Measurements from ENCODE around the gene PATJ. TPM values are rescaled to one million over a fixed set of nuclear protein-coding genes. Genes with fewer than 3 reads are reported as not detected.

PATJ gene
- total RNA-seq, 1 donor from 2014 or later = 5.0 TPM

- no peak for DNase-seq (ENCODE audit: extremely low read depth, low read depth, low spot score)
These were observed 295.0 kb downstream of the PATJ start for GRCh38 chr1:62037274-62037673.

GRCh38 chr1:62038594-62039284 lies 296.5 kb downstream of the PATJ start:
- no peak for DNase-seq (ENCODE audit: extremely low read depth, low read depth, low spot score)

GRCh38 chr1:62040450-62040849 lies 298.2 kb downstream of the PATJ start:
- DNase-seq (ENCODE audit: extremely low read depth, low read depth, low spot score) = no peak

- DNase-seq (ENCODE audit: extremely low read depth, low read depth, low spot score) = no peak
These were observed 298.7 kb downstream of the PATJ start for GRCh38 chr1:62040973-62041372.

- no peak for DNase-seq (ENCODE audit: extremely low read depth, low read depth, low spot score)
These were observed 300.9 kb downstream of the PATJ start for GRCh38 chr1:62043154-62043553.

GRCh38 chr1:62045574-62045973 lies 303.3 kb downstream of the PATJ start:
- no peak for DNase-seq (ENCODE audit: extremely low read depth, low read depth, low spot score)

- DNase-seq (ENCODE audit: extremely low read depth, low read depth, low spot score) = no peak
These were observed 304.6 kb downstream of the PATJ start for GRCh38 chr1:62046927-62047326.

- no peak for DNase-seq (ENCODE audit: extremely low read depth, low read depth, low spot score)
These were observed 307.9 kb downstream of the PATJ start for GRCh38 chr1:62050165-62050564.

GRCh38 chr1:62052946-62053345 lies 310.7 kb downstream of the PATJ start:
- no peak for DNase-seq (ENCODE audit: extremely low read depth, low read depth, low spot score)

GRCh38 chr1:62054188-62054587 lies 311.9 kb downstream of the PATJ start:
- DNase-seq (ENCODE audit: extremely low read depth, low read depth, low spot score) = no peak

- DNase-seq (ENCODE audit: extremely low read depth, low read depth, low spot score) = no peak
These were observed 314.9 kb downstream of the PATJ start for GRCh38 chr1:62057230-62057629.

- DNase-seq (ENCODE audit: extremely low read depth, low read depth, low spot score) = no peak
These were observed 315.5 kb downstream of the PATJ start for GRCh38 chr1:62057641-62058290.

GRCh38 chr1:62058956-62059355 lies 316.7 kb downstream of the PATJ start:
- no peak for DNase-seq (ENCODE audit: extremely low read depth, low read depth, low spot score)

GRCh38 chr1:62062087-62062486 lies 319.8 kb downstream of the PATJ start:
- no peak for DNase-seq (ENCODE audit: extremely low read depth, low read depth, low spot score)

- DNase-seq (ENCODE audit: extremely low read depth, low read depth, low spot score) = no peak
These were observed 322.6 kb downstream of the PATJ start for GRCh38 chr1:62064829-62065407.

GRCh38 chr1:62066713-62067112 lies 324.4 kb downstream of the PATJ start:
- no peak for DNase-seq (ENCODE audit: extremely low read depth, low read depth, low spot score)

- DNase-seq (ENCODE audit: extremely low read depth, low read depth, low spot score) = no peak
These were observed 326.1 kb downstream of the PATJ start for GRCh38 chr1:62068416-62068843.

- no peak for DNase-seq (ENCODE audit: extremely low read depth, low read depth, low spot score)
These were observed 326.7 kb downstream of the PATJ start for GRCh38 chr1:62068978-62069377.

GRCh38 chr1:62070384-62071011 lies 328.2 kb downstream of the PATJ start:
- DNase-seq (ENCODE audit: extremely low read depth, low read depth, low spot score) = no peak

- DNase-seq (ENCODE audit: extremely low read depth, low read depth, low spot score) = no peak
These were observed 329.4 kb downstream of the PATJ start for GRCh38 chr1:62071695-62072094.

- DNase-seq (ENCODE audit: extremely low read depth, low read depth, low spot score) = peak; percentile 69
These were observed 334.0 kb downstream of the PATJ start for GRCh38 chr1:62076286-62076685.

- no peak for DNase-seq (ENCODE audit: extremely low read depth, low read depth, low spot score)
These were observed 335.5 kb downstream of the PATJ start for GRCh38 chr1:62077821-62078220.

Measured in glomerular endothelial cell (primary cell).